ENCODE data around the gene IQSEC1.

GRCh38 chr3:12956316-12956660 lies 116.9 kb downstream of the IQSEC1 start:
- TF ChIP-seq CTCF (conservative IDR thresholded peaks at IDR 0.05 in 1 of 2, IDR thresholded peaks at IDR 0.05 in 1 of 2; ENCODE audit: low read depth in 1 of 2, low read length in 2 of 2) (no peak), EZH2 (IDR thresholded peaks at IDR 0.05; ENCODE audit: low read length, missing control alignments) (no peak)
